WTC11 (cell line): ENCODE data around the gene STRIT1. TPM values are rescaled to one million over a fixed set of nuclear protein-coding genes. Genes with fewer than 3 reads are reported as not detected.

Experiments
- ATAC-seq: fragments of 200-7000 bp; cut with Tn5 transposase; 2 replicates; pipeline ENCODE4 v1.10.0; 2021; ENCODE audit warnings: mild to moderate bottlenecking, moderate library complexity
- CTCF ChIA-PET: fragments of 300-600 bp; sonication (Branson Sonifier 250); formaldehyde crosslinking; loops from one replicate; lab custom pipeline; 2021; ENCODE audit warnings: antibody characterized with exemption; lab: Charles Lee
- POLR2A ChIA-PET: fragments of 350-600 bp; sonication (Branson Sonifier 250); formaldehyde crosslinking; loops from one replicate; lab custom pipeline; 2021; ENCODE audit warnings: antibody characterized with exemption; lab: Charles Lee
- DNase-seq: peaks from one replicate; pipeline ENCODE4 v3.0.0; 2021; ENCODE audit warnings: low spot score
- H3K27ac Mint-ChIP-seq: 2 replicates; pipeline ENCODE4 v1.8.0; 2021; ENCODE audit warnings: mixed read lengths
- H3K27me3 Mint-ChIP-seq: 2 replicates; pipeline ENCODE4 v1.8.0; 2021; ENCODE audit warnings: low read depth, mild to moderate bottlenecking, moderate library complexity, mixed read lengths
- H3K36me3 Mint-ChIP-seq: 2 replicates; pipeline ENCODE4 v1.8.0; 2021; ENCODE audit warnings: mixed read lengths
- H3K4me1 Mint-ChIP-seq: 2 replicates; pipeline ENCODE4 v1.8.0; 2022; ENCODE audit warnings: mixed read lengths
- H3K4me3 Mint-ChIP-seq: 2 replicates; pipeline ENCODE4 v1.8.0; 2021; ENCODE audit warnings: mild to moderate bottlenecking, moderate library complexity, mixed read lengths
- H3K9me3 Mint-ChIP-seq: 2 replicates; pipeline ENCODE4 v1.8.0; 2021; ENCODE audit warnings: mixed read lengths
- ELF4 ChIP-seq: sonication (generic); formaldehyde crosslinking; IDR thresholded peaks from 2 replicates; pipeline ENCODE4 v1.8.1; 2022; ENCODE audit warnings: low read depth, mild to moderate bottlenecking, moderate library complexity, missing genetic modification reagents
- ESRRA ChIP-seq: sonication (generic); formaldehyde crosslinking; IDR thresholded peaks from 2 replicates; pipeline ENCODE4 v1.8.1; 2022; ENCODE audit warnings: mild to moderate bottlenecking, missing genetic modification reagents, borderline replicate concordance
- FOXJ3 ChIP-seq: sonication (generic); formaldehyde crosslinking; IDR thresholded peaks from 2 replicates; pipeline ENCODE4 v1.9.0; 2021; ENCODE audit warnings: missing genetic modification reagents, mild to moderate bottlenecking, borderline replicate concordance
- HMGA2 ChIP-seq: fragments of 250-450 bp; sonication (Bioruptor Pico); IDR thresholded peaks from 2 replicates; pipeline ENCODE4 v1.4.0; 2021; ENCODE audit warnings: mild to moderate bottlenecking, moderate library complexity
- KAT7 ChIP-seq: sonication (generic); formaldehyde crosslinking; IDR thresholded peaks from 2 replicates; pipeline ENCODE4 v1.8.1; 2023; ENCODE audit warnings: missing genetic modification reagents, mild to moderate bottlenecking, borderline replicate concordance
- MXD4 ChIP-seq: fragments of 250-450 bp; sonication (Bioruptor Pico); IDR thresholded peaks from 2 replicates; pipeline ENCODE4 v1.8.0; 2021; ENCODE audit warnings: mild to moderate bottlenecking, moderate library complexity, borderline replicate concordance
- NFATC4 ChIP-seq: fragments of 250-450 bp; sonication (Bioruptor Pico); IDR thresholded peaks from 2 replicates; pipeline ENCODE4 v1.9.0; 2021; ENCODE audit warnings: mild to moderate bottlenecking
- NR1H2 ChIP-seq: sonication (generic); formaldehyde crosslinking; IDR thresholded peaks from 2 replicates; pipeline ENCODE4 v1.9.0; 2021; ENCODE audit warnings: mild to moderate bottlenecking, moderate library complexity, missing genetic modification reagents
- OVOL2 ChIP-seq: fragments of 250-450 bp; sonication (Bioruptor Pico); IDR thresholded peaks from 2 replicates; pipeline ENCODE4 v1.9.0; 2021; ENCODE audit warnings: mild to moderate bottlenecking, borderline replicate concordance
- SMAD3 ChIP-seq: sonication (generic); formaldehyde crosslinking; IDR thresholded peaks from 2 replicates; pipeline ENCODE4 v1.8.0; 2022; ENCODE audit warnings: missing genetic modification reagents, mild to moderate bottlenecking, borderline replicate concordance
- SOX15 ChIP-seq: fragments of 250-450 bp; sonication (Bioruptor Pico); IDR thresholded peaks from 2 replicates; pipeline ENCODE4 v1.9.0; 2021; ENCODE audit warnings: mild to moderate bottlenecking
- ZBTB21 ChIP-seq: sonication (generic); formaldehyde crosslinking; IDR thresholded peaks from 2 replicates; pipeline ENCODE4 v1.8.1; 2023; ENCODE audit warnings: mild to moderate bottlenecking, missing genetic modification reagents, borderline replicate concordance
- ZNF138 ChIP-seq: sonication (generic); formaldehyde crosslinking; conservative IDR thresholded peaks from 2 replicates; pipeline ENCODE4 v1.8.1; 2022; ENCODE audit warnings: mild to moderate bottlenecking, moderate library complexity, missing genetic modification reagents
- ZNF219 ChIP-seq: sonication (generic); formaldehyde crosslinking; IDR thresholded peaks from 2 replicates; pipeline ENCODE4 v1.8.0; 2023; ENCODE audit warnings: missing genetic modification reagents, mild to moderate bottlenecking, borderline replicate concordance
- ZNF317 ChIP-seq: sonication (generic); formaldehyde crosslinking; IDR thresholded peaks from 2 replicates; pipeline ENCODE4 v1.8.1; 2023; ENCODE audit warnings: low read depth, mild to moderate bottlenecking, moderate library complexity, missing genetic modification reagents, borderline replicate concordance
- ZNF423 ChIP-seq: fragments of 250-450 bp; sonication (Bioruptor Pico); IDR thresholded peaks from 2 replicates; pipeline ENCODE4 v2.1.2; 2022; ENCODE audit warnings: mild to moderate bottlenecking, moderate library complexity
- ZNF671 ChIP-seq: fragments of 250-450 bp; sonication (Bioruptor Pico); IDR thresholded peaks from 2 replicates; pipeline ENCODE4 v1.8.0; 2021; ENCODE audit warnings: mild to moderate bottlenecking
- total RNA-seq: library from RNA; stranded (reverse); gene quantifications from 3 replicates; pipeline ENCODE4 v1.2.3, GENCODE V29; 2021
- TF ChIP-seq, protein P1 (sequence below): sonication (generic); formaldehyde crosslinking; IDR thresholded peaks from 2 replicates; pipeline ENCODE4 v1.8.0; 2022; ENCODE audit warnings: missing genetic modification reagents
- TF ChIP-seq, protein P2 (sequence below): fragments of 250-450 bp; sonication (Bioruptor Pico); IDR thresholded peaks from 2 replicates; pipeline ENCODE4 v2.1.2; 2022; ENCODE audit warnings: mild to moderate bottlenecking, moderate library complexity
- TF ChIP-seq, protein P3 (sequence below): fragments of 250-450 bp; sonication (Bioruptor Pico); IDR thresholded peaks from 2 replicates; pipeline ENCODE4 v1.9.0; 2021; ENCODE audit warnings: moderate library complexity, mild to moderate bottlenecking, inconsistent platforms, borderline replicate concordance
- TF ChIP-seq, protein P4 (sequence below): fragments of 250-450 bp; sonication (Bioruptor Pico); IDR thresholded peaks from 2 replicates; pipeline ENCODE4 v1.9.0; 2021; ENCODE audit warnings: mild to moderate bottlenecking
- TF ChIP-seq, protein P5 (sequence below): sonication (generic); formaldehyde crosslinking; IDR thresholded peaks from 2 replicates; pipeline ENCODE4 v1.8.1; 2023; ENCODE audit warnings: mild to moderate bottlenecking, missing genetic modification reagents, moderate library complexity
- TF ChIP-seq, protein P6 (sequence below): sonication (generic); formaldehyde crosslinking; IDR thresholded peaks from 2 replicates; pipeline ENCODE4 v1.8.1; 2023; ENCODE audit warnings: mild to moderate bottlenecking, missing genetic modification reagents, borderline replicate concordance

Gene STRIT1
- total RNA-seq, 1 experiment from 2014 or later, result 0.33 TPM

DNA sequence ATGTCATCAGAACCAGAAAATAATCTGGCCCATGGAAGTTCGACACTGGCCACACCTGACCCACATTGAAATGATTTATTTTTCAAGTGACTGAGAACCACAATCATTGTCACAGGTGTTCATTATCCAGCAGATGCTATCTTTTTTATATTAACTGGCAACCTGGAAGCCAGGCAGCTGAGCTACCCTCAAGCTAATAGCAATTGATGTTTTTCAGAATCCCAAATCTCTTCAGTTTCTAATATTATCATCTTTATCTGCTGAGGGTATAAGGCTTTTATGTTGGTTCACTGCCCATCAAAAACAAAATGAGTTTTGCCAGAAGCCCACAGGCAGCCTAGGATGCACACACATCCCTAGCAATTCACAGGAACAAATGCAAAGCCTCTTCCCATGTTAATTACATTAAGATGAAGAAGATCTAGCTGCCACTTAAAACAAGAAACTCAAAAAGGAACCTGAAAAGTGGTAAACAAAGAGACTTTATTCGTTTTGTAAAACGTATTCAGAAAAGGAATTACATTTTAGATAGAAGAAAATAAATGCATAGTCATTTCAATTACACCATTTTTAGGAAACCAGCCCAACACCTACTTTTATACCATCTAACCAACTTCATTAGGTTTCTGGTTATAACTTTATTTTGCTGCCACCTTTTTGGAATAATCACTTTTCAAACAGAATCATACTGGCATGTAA is 40.9 kb upstream of the STRIT1 start (continued):
- no peak for TF ChIP-seq HMGA2 (CRISPR knock-in tag)
- no peak for TF ChIP-seq ZNF423
- no peak for TF ChIP-seq NFATC4

DNA sequence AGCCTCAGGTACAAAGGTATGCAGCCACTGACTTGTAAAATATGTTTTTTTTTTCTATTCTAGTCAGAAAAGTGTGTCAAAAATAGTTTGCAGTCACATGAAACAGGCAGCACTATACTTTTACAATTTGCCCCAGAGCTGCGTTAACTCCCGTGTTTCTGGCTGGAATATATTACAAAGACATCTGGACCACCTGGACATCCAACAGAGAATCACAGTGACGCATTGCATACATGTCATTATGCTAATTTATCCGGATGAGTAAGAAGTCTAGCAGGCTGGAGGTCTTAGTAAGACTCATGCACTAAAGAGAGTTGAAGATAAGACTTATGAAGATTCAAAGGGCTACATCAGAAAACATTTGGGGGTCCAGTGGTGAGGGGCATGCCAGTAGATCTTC is 39.2 kb upstream of the STRIT1 start:
- Mint-ChIP-seq H3K27me3 (no peaks in the 10 kb centered on the region), H3K4me1 (peaks cover 15% of the 10 kb centered on the region), H3K36me3 (no peaks in the 10 kb centered on the region), H3K4me3 (no peak overlapping the region), H3K9me3 (0 out of 2 replicates have a peak, but pooled peaks cover 3% of the 10 kb centered on the region), H3K27ac (no peak overlapping the region)
- TF ChIP-seq KAT7 (CRISPR knock-in tag), result no peak
- TF ChIP-seq, protein P1, sequence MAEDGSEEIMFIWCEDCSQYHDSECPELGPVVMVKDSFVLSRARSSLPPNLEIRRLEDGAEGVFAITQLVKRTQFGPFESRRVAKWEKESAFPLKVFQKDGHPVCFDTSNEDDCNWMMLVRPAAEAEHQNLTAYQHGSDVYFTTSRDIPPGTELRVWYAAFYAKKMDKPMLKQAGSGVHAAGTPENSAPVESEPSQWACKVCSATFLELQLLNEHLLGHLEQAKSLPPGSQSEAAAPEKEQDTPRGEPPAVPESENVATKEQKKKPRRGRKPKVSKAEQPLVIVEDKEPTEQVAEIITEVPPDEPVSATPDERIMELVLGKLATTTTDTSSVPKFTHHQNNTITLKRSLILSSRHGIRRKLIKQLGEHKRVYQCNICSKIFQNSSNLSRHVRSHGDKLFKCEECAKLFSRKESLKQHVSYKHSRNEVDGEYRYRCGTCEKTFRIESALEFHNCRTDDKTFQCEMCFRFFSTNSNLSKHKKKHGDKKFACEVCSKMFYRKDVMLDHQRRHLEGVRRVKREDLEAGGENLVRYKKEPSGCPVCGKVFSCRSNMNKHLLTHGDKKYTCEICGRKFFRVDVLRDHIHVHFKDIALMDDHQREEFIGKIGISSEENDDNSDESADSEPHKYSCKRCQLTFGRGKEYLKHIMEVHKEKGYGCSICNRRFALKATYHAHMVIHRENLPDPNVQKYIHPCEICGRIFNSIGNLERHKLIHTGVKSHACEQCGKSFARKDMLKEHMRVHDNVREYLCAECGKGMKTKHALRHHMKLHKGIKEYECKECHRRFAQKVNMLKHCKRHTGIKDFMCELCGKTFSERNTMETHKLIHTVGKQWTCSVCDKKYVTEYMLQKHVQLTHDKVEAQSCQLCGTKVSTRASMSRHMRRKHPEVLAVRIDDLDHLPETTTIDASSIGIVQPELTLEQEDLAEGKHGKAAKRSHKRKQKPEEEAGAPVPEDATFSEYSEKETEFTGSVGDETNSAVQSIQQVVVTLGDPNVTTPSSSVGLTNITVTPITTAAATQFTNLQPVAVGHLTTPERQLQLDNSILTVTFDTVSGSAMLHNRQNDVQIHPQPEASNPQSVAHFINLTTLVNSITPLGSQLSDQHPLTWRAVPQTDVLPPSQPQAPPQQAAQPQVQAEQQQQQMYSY (CRISPR knock-in tag), result no peak
- no peak for TF ChIP-seq SMAD3 (CRISPR knock-in tag)
- TF ChIP-seq ZBTB21, result no peak
- no peak for TF ChIP-seq ZNF317
- TF ChIP-seq FOXJ3 (CRISPR knock-in tag), result no peak
- TF ChIP-seq ZNF138 (CRISPR knock-in tag), result no peak
- no peak for TF ChIP-seq ZNF219
- TF ChIP-seq, protein P2, sequence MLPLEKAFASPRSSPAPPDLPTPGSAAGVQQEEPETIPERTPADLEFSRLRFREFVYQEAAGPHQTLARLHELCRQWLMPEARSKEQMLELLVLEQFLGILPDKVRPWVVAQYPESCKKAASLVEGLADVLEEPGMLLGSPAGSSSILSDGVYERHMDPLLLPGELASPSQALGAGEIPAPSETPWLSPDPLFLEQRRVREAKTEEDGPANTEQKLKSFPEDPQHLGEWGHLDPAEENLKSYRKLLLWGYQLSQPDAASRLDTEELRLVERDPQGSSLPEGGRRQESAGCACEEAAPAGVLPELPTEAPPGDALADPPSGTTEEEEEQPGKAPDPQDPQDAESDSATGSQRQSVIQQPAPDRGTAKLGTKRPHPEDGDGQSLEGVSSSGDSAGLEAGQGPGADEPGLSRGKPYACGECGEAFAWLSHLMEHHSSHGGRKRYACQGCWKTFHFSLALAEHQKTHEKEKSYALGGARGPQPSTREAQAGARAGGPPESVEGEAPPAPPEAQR (CRISPR knock-in tag), result no peak
- no peak for TF ChIP-seq NR1H2
- DNase-seq (no peak), ATAC-seq (no peak)
- ChIA-PET CTCF (no interaction called here), POLR2A (no interaction called here)

DNA sequence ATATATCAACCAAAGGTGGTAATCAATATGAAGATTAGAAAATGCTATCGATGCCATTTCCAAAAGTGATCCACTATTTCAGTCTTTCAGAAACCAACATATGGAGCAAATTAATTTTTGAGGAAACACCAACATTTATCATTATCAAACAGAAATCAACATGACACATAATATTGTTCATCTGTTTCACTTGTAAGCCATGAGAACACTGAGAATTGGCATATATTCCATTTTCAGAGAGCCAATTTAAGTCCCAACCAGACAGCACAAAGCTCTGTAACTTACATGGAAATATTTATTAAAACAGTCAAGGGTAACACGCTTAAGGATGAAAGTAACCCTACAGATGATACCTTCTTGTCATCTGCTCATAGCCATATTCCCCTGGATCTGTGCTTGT is 37.6 kb upstream of the STRIT1 start:
- Mint-ChIP-seq H3K4me3 (no peak overlapping the region), H3K9me3 (0 out of 2 replicates have a peak, but pooled peaks cover 3% of the 10 kb centered on the region), H3K27me3 (no peaks in the 10 kb centered on the region), H3K27ac (no peak overlapping the region), H3K4me1 (peaks cover 18% of the 10 kb centered on the region), H3K36me3 (no peaks in the 10 kb centered on the region)
- DNase-seq (no peak), ATAC-seq (no peak)
- ChIA-PET POLR2A (interaction anchor here (0.6 kb wide), 1 partner anchor 430 kb away, joined by 3 read pairs; no protein-coding TSS in a partner anchor), CTCF (no interaction called here)
- TF ChIP-seq, protein P3, sequence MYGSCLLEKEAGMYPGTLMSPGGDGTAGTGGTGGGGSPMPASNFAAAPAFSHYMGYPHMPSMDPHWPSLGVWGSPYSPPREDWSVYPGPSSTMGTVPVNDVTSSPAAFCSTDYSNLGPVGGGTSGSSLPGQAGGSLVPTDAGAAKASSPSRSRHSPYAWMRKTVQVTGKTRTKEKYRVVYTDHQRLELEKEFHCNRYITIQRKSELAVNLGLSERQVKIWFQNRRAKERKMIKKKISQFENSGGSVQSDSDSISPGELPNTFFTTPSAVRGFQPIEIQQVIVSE (CRISPR knock-in tag), result no peak
- TF ChIP-seq MXD4 (CRISPR knock-in tag), result no peak
- no peak for TF ChIP-seq ESRRA (CRISPR knock-in tag)
- no peak for TF ChIP-seq SOX15 (CRISPR knock-in tag)
- TF ChIP-seq OVOL2 (CRISPR knock-in tag), result no peak
- TF ChIP-seq, protein P4, sequence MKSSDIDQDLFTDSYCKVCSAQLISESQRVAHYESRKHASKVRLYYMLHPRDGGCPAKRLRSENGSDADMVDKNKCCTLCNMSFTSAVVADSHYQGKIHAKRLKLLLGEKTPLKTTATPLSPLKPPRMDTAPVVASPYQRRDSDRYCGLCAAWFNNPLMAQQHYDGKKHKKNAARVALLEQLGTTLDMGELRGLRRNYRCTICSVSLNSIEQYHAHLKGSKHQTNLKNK (CRISPR knock-in tag), result no peak
- no peak for TF ChIP-seq ELF4 (CRISPR knock-in tag)
- no peak for TF ChIP-seq ZBTB21
- TF ChIP-seq ZNF671 (CRISPR knock-in tag), result no peak
- no peak for TF ChIP-seq KAT7 (CRISPR knock-in tag)
- TF ChIP-seq, protein P5, sequence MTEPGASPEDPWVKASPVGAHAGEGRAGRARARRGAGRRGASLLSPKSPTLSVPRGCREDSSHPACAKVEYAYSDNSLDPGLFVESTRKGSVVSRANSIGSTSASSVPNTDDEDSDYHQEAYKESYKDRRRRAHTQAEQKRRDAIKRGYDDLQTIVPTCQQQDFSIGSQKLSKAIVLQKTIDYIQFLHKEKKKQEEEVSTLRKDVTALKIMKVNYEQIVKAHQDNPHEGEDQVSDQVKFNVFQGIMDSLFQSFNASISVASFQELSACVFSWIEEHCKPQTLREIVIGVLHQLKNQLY (CRISPR knock-in tag), result no peak
- TF ChIP-seq, protein P6, sequence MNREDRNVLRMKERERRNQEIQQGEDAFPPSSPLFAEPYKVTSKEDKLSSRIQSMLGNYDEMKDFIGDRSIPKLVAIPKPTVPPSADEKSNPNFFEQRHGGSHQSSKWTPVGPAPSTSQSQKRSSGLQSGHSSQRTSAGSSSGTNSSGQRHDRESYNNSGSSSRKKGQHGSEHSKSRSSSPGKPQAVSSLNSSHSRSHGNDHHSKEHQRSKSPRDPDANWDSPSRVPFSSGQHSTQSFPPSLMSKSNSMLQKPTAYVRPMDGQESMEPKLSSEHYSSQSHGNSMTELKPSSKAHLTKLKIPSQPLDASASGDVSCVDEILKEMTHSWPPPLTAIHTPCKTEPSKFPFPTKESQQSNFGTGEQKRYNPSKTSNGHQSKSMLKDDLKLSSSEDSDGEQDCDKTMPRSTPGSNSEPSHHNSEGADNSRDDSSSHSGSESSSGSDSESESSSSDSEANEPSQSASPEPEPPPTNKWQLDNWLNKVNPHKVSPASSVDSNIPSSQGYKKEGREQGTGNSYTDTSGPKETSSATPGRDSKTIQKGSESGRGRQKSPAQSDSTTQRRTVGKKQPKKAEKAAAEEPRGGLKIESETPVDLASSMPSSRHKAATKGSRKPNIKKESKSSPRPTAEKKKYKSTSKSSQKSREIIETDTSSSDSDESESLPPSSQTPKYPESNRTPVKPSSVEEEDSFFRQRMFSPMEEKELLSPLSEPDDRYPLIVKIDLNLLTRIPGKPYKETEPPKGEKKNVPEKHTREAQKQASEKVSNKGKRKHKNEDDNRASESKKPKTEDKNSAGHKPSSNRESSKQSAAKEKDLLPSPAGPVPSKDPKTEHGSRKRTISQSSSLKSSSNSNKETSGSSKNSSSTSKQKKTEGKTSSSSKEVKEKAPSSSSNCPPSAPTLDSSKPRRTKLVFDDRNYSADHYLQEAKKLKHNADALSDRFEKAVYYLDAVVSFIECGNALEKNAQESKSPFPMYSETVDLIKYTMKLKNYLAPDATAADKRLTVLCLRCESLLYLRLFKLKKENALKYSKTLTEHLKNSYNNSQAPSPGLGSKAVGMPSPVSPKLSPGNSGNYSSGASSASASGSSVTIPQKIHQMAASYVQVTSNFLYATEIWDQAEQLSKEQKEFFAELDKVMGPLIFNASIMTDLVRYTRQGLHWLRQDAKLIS (CRISPR knock-in tag), result no peak
